Measurements from ENCODE around the gene AHCYL2.

DNA sequence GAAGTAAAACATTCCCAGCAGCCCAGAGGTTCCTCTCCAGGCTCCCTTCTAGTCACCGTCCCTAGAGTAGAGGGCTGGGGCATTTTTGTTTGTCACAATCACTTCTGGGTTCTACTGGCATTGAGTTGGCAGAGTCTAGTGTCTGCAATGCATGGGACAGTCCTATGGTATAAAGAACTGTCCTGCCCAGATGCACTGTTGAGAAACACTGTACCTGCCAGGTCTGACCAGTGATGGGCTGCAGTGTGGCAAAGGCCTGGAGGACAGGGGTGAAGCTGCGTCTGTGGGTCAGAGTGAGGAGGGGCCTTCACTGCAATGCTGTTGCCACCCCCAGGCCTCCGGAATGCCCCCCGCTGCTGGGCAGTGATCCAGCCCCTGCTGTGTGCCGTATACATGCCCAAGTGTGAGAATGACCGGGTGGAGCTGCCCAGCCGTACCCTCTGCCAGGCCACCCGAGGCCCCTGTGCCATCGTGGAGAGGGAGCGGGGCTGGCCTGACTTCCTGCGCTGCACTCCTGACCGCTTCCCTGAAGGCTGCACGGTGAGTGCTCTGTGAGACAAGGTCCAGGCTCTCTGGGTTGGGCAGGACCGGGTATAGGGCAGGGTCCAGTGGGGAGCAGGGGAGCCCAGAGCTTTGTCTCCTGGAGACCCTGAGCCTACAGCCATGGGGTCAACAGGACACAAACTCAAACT lies 21.6 kb upstream of the AHCYL2 start:
- TF ChIP-seq EZH2phosphoT487 (IDR thresholded peaks at IDR 0.05; ENCODE audit: borderline replicate concordance, low read depth, low read length) = no peak
- TF ChIP-seq, protein P1, sequence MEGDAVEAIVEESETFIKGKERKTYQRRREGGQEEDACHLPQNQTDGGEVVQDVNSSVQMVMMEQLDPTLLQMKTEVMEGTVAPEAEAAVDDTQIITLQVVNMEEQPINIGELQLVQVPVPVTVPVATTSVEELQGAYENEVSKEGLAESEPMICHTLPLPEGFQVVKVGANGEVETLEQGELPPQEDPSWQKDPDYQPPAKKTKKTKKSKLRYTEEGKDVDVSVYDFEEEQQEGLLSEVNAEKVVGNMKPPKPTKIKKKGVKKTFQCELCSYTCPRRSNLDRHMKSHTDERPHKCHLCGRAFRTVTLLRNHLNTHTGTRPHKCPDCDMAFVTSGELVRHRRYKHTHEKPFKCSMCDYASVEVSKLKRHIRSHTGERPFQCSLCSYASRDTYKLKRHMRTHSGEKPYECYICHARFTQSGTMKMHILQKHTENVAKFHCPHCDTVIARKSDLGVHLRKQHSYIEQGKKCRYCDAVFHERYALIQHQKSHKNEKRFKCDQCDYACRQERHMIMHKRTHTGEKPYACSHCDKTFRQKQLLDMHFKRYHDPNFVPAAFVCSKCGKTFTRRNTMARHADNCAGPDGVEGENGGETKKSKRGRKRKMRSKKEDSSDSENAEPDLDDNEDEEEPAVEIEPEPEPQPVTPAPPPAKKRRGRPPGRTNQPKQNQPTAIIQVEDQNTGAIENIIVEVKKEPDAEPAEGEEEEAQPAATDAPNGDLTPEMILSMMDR (conservative IDR thresholded peaks at IDR 0.05; ENCODE audit: low read length) = no peak

Measured in OCI-LY7 (cell line).